ENCODE results near the gene ZNF335. TPM values are rescaled to one million over a fixed set of nuclear protein-coding genes. Genes with fewer than 3 reads are reported as not detected.
"Not testable (repeated sequence)": the region's sequence is repeated elsewhere in the genome, so short reads cannot be mapped to it uniquely, and the experiment has no call there.

The ZNF335 gene
- total RNA-seq, 1 donor from 2014 or later = 7.2 TPM

DNA sequence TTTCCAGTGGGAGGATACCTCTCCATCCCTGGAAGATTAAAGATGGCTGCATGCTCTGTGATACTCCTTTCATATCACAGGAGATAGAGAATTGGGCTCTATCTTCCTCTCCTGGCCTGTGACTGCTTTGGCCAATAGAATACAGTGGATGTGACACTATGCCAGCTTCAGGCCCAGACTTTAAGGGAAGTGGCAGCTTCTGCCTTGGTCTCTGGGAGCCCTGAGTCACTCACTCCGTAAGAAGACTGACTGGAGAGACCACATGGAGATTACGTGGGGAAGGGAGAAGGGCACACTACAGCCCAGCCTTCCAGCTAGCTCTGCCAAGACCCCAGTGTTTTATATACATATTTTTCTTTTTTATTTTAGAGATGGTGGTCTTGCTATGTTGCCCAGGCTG lies 26.3 kb upstream of the ZNF335 start:
- H3K9me3 ChIP-seq (ENCODE audit: low read depth) = no peaks in the 10 kb centered on the region
- H3F3A ChIP-seq (ENCODE audit: low read depth) = no peaks in the 10 kb centered on the region
- H3K27me3 ChIP-seq = no peaks in the 10 kb centered on the region
- H3K4me3 Mint-ChIP-seq = no peak overlapping the region
- H3K4me3 ChIP-seq = no peak overlapping the region
- no peaks in the 10 kb centered on the region for H3K9me3 Mint-ChIP-seq
- H3K4me1 Mint-ChIP-seq = peaks cover 19% of the 10 kb centered on the region
- peaks cover 5% of the 10 kb centered on the region for H3K4me1 ChIP-seq
- no peak for DNase-seq (ENCODE audit: low spot score)
- H3K36me3 Mint-ChIP-seq = no peaks in the 10 kb centered on the region
- no peaks in the 10 kb centered on the region for H3K79me2 ChIP-seq (ENCODE audit: low read depth)
- H3K27ac Mint-ChIP-seq = no peak overlapping the region
- no peak overlapping the region for H2AFZ ChIP-seq (replicated peaks)
- H3K4me2 ChIP-seq = no peak overlapping the region
- peaks cover 3% of the 10 kb centered on the region for H3K27me3 Mint-ChIP-seq (ENCODE audit: insufficient read depth, low read depth)
- H3K27ac ChIP-seq = no peak overlapping the region
- TF ChIP-seq, protein P1, sequence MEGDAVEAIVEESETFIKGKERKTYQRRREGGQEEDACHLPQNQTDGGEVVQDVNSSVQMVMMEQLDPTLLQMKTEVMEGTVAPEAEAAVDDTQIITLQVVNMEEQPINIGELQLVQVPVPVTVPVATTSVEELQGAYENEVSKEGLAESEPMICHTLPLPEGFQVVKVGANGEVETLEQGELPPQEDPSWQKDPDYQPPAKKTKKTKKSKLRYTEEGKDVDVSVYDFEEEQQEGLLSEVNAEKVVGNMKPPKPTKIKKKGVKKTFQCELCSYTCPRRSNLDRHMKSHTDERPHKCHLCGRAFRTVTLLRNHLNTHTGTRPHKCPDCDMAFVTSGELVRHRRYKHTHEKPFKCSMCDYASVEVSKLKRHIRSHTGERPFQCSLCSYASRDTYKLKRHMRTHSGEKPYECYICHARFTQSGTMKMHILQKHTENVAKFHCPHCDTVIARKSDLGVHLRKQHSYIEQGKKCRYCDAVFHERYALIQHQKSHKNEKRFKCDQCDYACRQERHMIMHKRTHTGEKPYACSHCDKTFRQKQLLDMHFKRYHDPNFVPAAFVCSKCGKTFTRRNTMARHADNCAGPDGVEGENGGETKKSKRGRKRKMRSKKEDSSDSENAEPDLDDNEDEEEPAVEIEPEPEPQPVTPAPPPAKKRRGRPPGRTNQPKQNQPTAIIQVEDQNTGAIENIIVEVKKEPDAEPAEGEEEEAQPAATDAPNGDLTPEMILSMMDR (IDR thresholded peaks at IDR 0.05) = no peak
- TF ChIP-seq EZH2phosphoT487 (IDR thresholded peaks at IDR 0.05) = no peak
- no peak for TF ChIP-seq EZH2 (IDR thresholded peaks at IDR 0.05)
- H3K36me3 ChIP-seq = no peaks in the 10 kb centered on the region
- H3K9ac ChIP-seq = no peak overlapping the region
- no peaks in the 10 kb centered on the region for H4K20me1 ChIP-seq (ENCODE audit: low read depth)

DNA sequence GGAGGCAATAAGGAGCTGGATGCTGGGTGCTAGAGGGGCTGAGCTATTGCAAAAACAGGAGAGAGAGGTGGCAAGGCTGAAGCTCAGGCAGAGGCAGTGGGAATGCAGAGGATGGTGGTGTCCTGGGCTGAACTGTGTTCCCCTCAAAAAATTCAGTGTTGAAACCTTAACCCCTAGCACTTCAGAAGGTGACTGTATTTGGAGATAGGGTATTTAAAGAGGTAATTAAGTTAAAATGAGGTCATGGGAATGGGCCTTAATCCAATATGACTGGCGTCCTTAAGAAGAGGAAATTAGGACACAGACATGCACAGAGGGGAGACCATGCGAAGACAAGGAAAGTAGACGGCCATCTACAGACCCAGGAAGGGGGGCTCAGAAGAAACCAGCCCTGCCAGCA lies 25.2 kb upstream of the ZNF335 start:
- Mint-ChIP-seq H3K27me3 (ENCODE audit: insufficient read depth, low read depth) (peaks cover 3% of the 10 kb centered on the region), H3K4me1 (peaks cover 17% of the 10 kb centered on the region), H3K4me3 (no peak overlapping the region), H3K9me3 (no peaks in the 10 kb centered on the region), H3K27ac (peak overlapping the region; percentile 22), H3K36me3 (no peaks in the 10 kb centered on the region)
- Histone ChIP-seq H3K36me3 (no peaks in the 10 kb centered on the region), H3K27ac (no peak overlapping the region), H3K4me2 (no peak overlapping the region), H3K79me2 (ENCODE audit: low read depth) (no peaks in the 10 kb centered on the region), H3K27me3 (no peaks in the 10 kb centered on the region), H3K9ac (no peak overlapping the region), H3K4me1 (peaks cover 5% of the 10 kb centered on the region), H2AFZ (replicated peaks) (no peak overlapping the region), H4K20me1 (ENCODE audit: low read depth) (no peaks in the 10 kb centered on the region), H3K4me3 (no peak overlapping the region), H3F3A (ENCODE audit: low read depth) (no peaks in the 10 kb centered on the region), H3K9me3 (ENCODE audit: low read depth) (no peaks in the 10 kb centered on the region)
- no peak for DNase-seq (ENCODE audit: low spot score)
- TF ChIP-seq, protein P1 (IDR thresholded peaks at IDR 0.05) = no peak
- no peak for TF ChIP-seq EZH2 (IDR thresholded peaks at IDR 0.05)
- no peak for TF ChIP-seq EZH2phosphoT487 (IDR thresholded peaks at IDR 0.05)

DNA sequence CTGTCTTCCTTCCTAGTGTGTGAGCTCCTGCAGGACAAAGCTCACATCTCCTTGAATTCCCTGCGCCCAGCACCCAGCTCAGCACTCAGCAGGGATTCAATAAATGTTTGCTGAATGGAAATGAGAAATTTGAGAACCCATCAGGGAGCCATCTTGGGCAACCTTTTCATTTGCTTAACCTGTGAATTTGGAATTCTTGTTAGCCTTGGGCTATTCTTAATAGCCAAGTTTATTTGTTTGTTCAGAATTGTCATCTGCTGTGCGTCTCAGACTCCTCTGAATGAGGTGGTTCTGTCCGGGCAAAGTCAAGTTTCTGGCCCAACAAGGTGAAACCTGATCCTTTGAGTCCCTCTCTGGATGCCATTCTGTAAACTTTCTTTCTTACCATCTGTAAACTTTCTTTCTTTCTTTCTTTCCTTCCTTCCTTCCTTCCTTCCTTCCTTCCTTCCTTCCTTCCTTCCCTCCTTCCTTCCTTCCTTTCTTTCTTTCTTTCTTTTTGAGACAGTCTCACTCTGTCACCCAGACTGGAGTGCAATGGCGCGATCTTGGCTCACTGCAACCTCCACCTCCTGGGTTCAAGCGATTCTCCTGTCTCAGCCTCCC lies 23.6 kb upstream of the ZNF335 start:
- not testable (repeated sequence) for H3K27ac Mint-ChIP-seq; H3K27me3 Mint-ChIP-seq (ENCODE audit: insufficient read depth, low read depth); H3K4me2 ChIP-seq; DNase-seq (ENCODE audit: low spot score); H4K20me1 ChIP-seq (ENCODE audit: low read depth); H3K9ac ChIP-seq; H3K9me3 Mint-ChIP-seq; H3K36me3 Mint-ChIP-seq; H3K36me3 ChIP-seq; H3K27ac ChIP-seq; H3K27me3 ChIP-seq; H3K9me3 ChIP-seq (ENCODE audit: low read depth); H3K4me1 ChIP-seq; H3K79me2 ChIP-seq (ENCODE audit: low read depth); H3F3A ChIP-seq (ENCODE audit: low read depth); H3K4me3 ChIP-seq; H3K4me3 Mint-ChIP-seq; H2AFZ ChIP-seq (replicated peaks)
- H3K4me1 Mint-ChIP-seq = peaks cover 12% of the 10 kb centered on the region

DNA sequence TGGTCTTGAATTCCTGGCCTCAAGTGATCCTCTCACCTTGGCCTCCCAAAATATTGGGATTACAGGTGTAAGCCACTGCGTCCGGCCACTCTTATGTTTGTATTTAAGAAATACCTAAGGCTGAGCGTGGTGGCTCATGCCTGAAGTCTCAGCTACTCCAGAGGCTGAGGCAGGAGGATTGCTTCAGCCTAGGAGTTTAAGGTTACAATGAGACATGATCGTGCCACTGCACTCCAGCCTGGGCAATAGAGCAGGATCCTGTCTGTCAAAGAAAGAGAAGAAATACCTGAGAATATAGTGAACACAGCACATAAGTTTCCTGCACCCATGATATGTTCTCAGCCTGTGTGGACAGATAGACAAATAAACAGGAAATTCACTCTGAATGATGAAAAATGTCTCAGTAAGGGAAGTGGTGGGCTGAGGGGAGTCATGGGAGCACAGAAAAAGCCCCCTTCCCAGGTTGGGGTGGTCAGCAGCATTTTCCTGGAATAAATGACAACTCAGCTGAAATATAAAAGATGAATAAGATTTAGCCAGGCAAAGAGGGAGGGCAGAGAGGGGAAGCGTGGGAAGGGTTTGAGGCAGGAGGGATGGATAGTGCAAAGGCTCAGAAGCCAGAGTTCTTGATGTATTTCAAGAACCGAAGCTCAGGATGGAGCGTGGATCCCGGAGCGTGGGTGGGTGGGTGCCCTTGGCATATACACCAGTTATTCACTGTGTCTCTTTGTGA lies 22.9 kb upstream of the ZNF335 start:
- H2AFZ ChIP-seq (replicated peaks) = no peak overlapping the region
- H3K4me3 ChIP-seq = no peak overlapping the region

More for the DNA sequence above, 22.9 kb upstream of the ZNF335 start:
- H3K4me1 ChIP-seq = no peaks in the 10 kb centered on the region
- no peaks in the 10 kb centered on the region for H3K79me2 ChIP-seq (ENCODE audit: low read depth)
- no peak overlapping the region for H3K9ac ChIP-seq
- peaks cover 3% of the 10 kb centered on the region for H3K27me3 Mint-ChIP-seq (ENCODE audit: insufficient read depth, low read depth)
- H3F3A ChIP-seq (ENCODE audit: low read depth) = no peaks in the 10 kb centered on the region
- no peak overlapping the region for H3K4me2 ChIP-seq
- H4K20me1 ChIP-seq (ENCODE audit: low read depth) = no peaks in the 10 kb centered on the region
- H3K36me3 ChIP-seq = no peaks in the 10 kb centered on the region
- H3K27ac Mint-ChIP-seq = no peak overlapping the region
- no peaks in the 10 kb centered on the region for H3K9me3 ChIP-seq (ENCODE audit: low read depth)
- no peak overlapping the region for H3K27ac ChIP-seq
- H3K36me3 Mint-ChIP-seq = no peaks in the 10 kb centered on the region
- no peak for TF ChIP-seq EZH2 (IDR thresholded peaks at IDR 0.05)
- TF ChIP-seq, protein P1 (IDR thresholded peaks at IDR 0.05) = no peak
- no peak for TF ChIP-seq EZH2phosphoT487 (IDR thresholded peaks at IDR 0.05)
- H3K4me1 Mint-ChIP-seq = peaks cover 8% of the 10 kb centered on the region
- no peaks in the 10 kb centered on the region for H3K9me3 Mint-ChIP-seq
- no peak for DNase-seq (ENCODE audit: low spot score)
- H3K27me3 ChIP-seq = no peaks in the 10 kb centered on the region
- H3K4me3 Mint-ChIP-seq = no peak overlapping the region
